GM18951 (cell line): ENCODE results near the gene TSPY10.
"Not testable (repeated sequence)": the region's sequence is repeated elsewhere in the genome, so short reads cannot be mapped to it uniquely, and the experiment has no call there.

ENCODE experiments used
- in situ Hi-C: fragments of 300-500 bp; cut with MboI; formaldehyde crosslinking; loops from one replicate; pipeline ENCODE4 v1.12.0; 2022; ENCODE audit warnings: low sequenced_read_pairs, mixed read lengths, inconsistent platforms; ENCODE audit not compliant: unreplicated experiment

TSPY10 gene, protein sequence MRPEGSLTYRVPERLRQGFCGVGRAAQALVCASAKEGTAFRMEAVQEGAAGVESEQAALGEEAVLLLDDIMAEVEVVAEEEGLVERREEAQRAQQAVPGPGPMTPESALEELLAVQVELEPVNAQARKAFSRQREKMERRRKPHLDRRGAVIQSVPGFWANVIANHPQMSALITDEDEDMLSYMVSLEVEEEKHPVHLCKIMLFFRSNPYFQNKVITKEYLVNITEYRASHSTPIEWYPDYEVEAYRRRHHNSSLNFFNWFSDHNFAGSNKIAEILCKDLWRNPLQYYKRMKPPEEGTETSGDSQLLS

DNA sequence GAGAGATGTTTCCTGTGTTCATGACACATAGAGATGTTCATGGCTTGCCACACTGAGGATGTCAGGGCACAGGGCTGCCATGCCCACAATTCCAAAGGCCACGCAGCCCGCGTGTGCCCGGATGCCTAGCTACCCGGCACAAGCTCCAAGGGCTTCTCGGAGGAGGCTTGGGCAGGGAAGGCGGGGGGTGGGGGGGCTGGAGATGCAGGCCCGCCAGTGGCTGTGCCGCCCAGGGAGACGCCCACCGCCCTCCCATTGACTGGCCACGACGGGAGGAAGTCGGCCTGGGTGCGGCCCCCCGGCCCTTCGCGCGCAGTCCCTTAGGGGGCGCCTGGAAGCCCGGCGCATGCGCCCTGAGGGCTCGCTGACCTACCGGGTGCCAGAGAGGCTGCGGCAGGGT is at the start of gene TSPY10:
TSS of gene TSPY10 (plus strand) at position 301 of the 400 bp plus-strand sequence. CDS start at position 347, 46 bp downstream.
- in situ Hi-C loops, result not testable (repeated sequence)

GRCh38 chrY:9486967-9487366 is 40.7 kb upstream of the TSPY10 start, which contains the start of gene TSPY9:
TSPY9 (plus strand) TSS chrY:9487267; CDS start chrY:9487313, 46 bp downstream.
- in situ Hi-C loops, result not testable (repeated sequence)

GRCh38 chrY:9504396-9504795 is 23.3 kb upstream of the TSPY10 start:
- in situ Hi-C loops, result not testable (repeated sequence)

DNA sequence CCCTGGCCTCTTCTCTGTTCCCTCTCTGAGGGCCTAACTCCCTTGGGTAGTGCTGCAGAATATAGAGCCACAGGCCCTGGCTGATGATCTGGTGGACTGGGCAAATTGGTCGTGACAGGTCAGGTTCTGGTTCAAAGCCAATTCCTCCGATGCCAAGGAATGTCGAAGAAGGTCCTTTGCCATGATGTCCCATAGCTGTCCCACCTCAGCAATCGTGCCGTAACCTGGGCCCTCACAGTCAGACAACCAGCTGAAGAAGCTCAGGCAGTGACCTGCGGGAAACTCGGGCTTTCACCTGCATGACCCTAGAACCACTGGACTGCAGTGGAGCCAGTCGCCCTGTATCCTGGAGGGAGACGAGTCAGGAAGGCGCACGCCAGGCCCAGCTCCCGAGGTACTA is 11.4 kb upstream of the TSPY10 start:
- in situ Hi-C loops, result not testable (repeated sequence)
